Kidney epithelial cell (primary cell): ENCODE measurements around the gene ZAP70. TPM values are rescaled to one million over a fixed set of nuclear protein-coding genes. Genes with fewer than 3 reads are reported as not detected.

ENCODE experiments used
- DNase-seq: peaks from one replicate; pipeline ENCODE4 v3.0.0-alpha.2; 2010; ENCODE audit warnings: low read depth
- H3K27me3 ChIP-seq: 2 replicates; pipeline ENCODE4 v1.6.0; 2011; ENCODE audit warnings: low read length; ENCODE audit not compliant: control insufficient read depth, insufficient read depth
- H3K36me3 ChIP-seq: 2 replicates; pipeline ENCODE4 v1.5.1; 2011; ENCODE audit warnings: low read length; ENCODE audit not compliant: control insufficient read depth, insufficient read depth
- H3K4me3 ChIP-seq: 2 replicates; pipeline ENCODE4 v1.5.1; 2011; ENCODE audit warnings: low read depth, mild to moderate bottlenecking, control low read depth, low read length
- total RNA-seq: library from RNA; depleted of rRNA; stranded (reverse); fragments of >200 nt; gene quantifications from 2 replicates; pipeline ENCODE4 v1.2.3, GENCODE V29; 2015
- TF ChIP-seq, protein P1 (sequence below): IDR thresholded peaks from 2 replicates; pipeline ENCODE4 v1.5.1; 2011; ENCODE audit warnings: mild to moderate bottlenecking, moderate library complexity, low read length, control low read depth, inconsistent platforms; ENCODE audit not compliant: insufficient read depth, poor library complexity, severe bottlenecking

The ZAP70 gene
- total RNA-seq, 1 donor from 2014 or later: not detected

DNA sequence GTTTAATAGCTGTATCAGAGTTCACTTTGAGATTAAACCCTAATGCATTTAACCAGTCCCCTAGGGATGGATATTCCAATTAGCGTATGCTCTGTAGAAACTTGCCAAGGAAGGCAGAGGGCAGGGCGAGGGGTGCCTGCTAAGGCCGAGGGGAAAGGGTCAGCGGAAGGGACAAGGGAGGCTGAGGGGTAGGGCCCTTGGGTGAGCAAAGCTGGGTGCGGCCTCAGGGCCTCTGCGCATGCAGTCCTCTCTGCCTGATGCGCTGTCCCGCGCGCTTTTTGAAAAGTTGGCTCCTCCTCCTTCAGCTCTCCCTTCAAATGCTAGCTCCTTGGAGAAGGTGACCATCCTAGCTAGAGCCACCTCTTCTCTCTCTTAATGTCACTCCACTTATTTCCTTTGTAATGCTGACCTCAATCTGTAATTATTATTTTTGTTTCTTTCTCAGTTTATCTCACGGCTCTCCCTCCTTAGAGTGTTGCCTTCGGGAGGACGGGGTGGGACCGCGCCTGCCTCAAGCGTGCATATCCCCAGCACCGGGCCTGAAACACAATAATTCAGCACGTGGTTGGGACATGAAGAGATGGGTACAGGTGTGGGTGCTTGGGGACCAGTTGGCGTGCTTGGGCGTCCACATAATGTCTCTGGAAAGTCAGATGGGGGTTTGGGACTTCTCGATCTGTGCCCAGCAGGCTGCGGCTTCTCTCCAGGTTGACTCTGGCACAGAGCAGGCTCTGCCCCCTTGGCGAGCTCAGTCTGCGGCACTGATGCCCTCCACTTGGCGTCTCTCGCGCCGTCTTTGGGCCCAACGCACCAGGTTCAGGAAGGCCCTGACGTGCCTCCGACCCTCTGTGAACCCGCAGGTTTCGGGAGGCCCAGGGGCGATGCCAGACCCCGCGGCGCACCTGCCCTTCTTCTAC, 10.0 kb downstream of the ZAP70 start:
- Histone ChIP-seq H3K36me3 (no peaks in the 10 kb centered on the region), H3K4me3 (no peak overlapping the region), H3K27me3 (peaks cover 12% of the 10 kb centered on the region)
- no peak for DNase-seq
- TF ChIP-seq, protein P1, sequence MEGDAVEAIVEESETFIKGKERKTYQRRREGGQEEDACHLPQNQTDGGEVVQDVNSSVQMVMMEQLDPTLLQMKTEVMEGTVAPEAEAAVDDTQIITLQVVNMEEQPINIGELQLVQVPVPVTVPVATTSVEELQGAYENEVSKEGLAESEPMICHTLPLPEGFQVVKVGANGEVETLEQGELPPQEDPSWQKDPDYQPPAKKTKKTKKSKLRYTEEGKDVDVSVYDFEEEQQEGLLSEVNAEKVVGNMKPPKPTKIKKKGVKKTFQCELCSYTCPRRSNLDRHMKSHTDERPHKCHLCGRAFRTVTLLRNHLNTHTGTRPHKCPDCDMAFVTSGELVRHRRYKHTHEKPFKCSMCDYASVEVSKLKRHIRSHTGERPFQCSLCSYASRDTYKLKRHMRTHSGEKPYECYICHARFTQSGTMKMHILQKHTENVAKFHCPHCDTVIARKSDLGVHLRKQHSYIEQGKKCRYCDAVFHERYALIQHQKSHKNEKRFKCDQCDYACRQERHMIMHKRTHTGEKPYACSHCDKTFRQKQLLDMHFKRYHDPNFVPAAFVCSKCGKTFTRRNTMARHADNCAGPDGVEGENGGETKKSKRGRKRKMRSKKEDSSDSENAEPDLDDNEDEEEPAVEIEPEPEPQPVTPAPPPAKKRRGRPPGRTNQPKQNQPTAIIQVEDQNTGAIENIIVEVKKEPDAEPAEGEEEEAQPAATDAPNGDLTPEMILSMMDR: no peak

DNA sequence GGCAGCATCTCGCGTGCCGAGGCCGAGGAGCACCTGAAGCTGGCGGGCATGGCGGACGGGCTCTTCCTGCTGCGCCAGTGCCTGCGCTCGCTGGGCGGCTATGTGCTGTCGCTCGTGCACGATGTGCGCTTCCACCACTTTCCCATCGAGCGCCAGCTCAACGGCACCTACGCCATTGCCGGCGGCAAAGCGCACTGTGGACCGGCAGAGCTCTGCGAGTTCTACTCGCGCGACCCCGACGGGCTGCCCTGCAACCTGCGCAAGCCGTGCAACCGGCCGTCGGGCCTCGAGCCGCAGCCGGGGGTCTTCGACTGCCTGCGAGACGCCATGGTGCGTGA, 10.7 kb downstream of the ZAP70 start:
- TF ChIP-seq, protein P1: no peak
- Histone ChIP-seq H3K36me3 (no peaks in the 10 kb centered on the region), H3K4me3 (no peak overlapping the region), H3K27me3 (peaks cover 12% of the 10 kb centered on the region)
- no peak for DNase-seq

DNA sequence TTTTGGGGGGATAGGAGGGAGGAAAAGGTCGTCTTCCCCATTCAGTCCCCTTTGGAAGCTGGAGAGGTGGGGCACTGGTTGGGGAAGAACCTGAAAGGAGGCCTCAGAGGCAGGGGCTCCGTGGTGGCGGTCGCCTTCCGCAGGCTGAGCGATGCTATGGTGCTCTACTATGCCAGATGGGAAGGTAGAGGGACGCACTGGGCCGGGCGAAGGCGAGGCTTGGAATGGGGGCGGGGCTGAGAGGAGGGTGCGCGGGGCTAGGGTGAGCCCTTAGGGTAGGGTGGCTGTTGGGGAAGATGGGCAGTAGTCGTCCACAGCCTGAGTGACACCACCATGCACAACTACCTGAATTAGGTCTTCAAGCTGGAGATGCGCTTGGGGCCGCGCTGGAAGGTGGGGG, 11.1 kb downstream of the ZAP70 start:
- DNase-seq: no peak
- peaks cover 12% of the 10 kb centered on the region for H3K27me3 ChIP-seq
- no peaks in the 10 kb centered on the region for H3K36me3 ChIP-seq
- TF ChIP-seq, protein P1: no peak
- H3K4me3 ChIP-seq: no peak overlapping the region

DNA sequence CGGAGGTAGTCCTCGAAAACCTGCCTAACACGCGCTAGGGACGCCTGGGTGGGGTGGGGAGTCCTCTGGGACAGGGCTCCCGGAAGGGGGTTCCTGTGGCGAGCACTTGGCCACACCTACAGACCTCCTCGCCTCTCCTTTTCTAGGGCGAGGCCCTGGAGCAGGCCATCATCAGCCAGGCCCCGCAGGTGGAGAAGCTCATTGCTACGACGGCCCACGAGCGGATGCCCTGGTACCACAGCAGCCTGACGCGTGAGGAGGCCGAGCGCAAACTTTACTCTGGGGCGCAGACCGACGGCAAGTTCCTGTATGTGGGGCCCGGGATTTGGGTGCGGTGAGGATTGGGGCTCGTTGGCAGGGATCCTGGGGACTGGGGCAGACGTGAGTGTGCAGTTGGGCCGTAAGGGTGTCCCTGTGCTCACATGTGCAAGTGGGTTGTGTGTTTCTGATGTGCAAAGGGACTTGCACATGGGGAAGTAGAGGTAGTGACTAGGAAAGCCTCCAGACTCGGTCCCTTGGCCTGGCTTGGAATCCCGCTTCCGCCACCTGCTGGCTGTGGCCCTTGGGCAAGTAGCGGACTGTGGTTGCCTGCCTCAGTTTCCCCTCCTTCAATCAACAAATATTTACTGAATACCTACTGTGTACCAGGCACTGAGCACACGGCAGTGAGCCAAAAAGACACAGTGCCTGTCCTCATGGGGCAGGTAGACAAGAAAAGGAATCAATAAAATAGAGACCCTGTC, 11.7 kb downstream of the ZAP70 start:
- TF ChIP-seq, protein P1: no peak
- H3K4me3 ChIP-seq: no peak overlapping the region
- peaks cover 12% of the 10 kb centered on the region for H3K27me3 ChIP-seq
- DNase-seq: no peak
- no peaks in the 10 kb centered on the region for H3K36me3 ChIP-seq

DNA sequence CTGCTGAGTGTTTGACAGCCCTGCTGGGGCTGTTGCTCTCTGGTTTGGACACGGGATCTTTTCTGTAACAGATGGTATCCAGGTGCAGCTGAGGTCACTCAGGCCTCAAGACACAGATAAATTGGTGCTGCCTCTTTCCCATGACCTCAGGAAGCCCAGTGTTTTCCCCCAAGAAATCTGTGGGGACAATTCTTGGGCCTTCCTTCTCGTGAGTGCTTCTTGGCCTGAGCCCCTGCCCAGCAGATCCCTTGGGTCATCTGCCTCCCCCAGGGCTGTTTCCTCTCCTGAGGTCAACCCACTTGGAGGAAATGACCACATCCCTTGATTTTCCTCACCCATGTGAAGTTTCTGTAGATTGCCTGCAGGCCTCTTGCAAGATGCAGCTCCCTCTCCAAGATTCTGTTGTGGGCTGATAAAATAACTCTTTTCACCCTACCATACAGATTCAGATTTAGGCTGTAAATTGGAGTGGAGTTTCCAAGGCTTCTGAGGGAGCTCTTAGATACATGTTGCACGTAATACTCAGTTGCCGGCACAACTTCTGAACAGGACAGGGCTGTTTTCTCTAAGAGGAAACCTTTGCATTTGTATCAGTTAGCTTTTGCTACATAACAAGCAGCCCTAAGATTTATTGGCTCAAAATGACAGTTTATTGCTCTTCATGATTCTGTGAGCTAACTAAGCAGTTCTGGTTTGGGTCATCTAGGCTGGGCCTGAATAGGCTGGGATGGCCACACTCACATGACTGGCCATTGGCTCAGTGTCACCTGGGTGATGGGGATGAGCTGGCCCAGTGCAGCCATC, 13.1 kb downstream of the ZAP70 start:
- TF ChIP-seq, protein P1: no peak
- Histone ChIP-seq H3K27me3 (peaks cover 12% of the 10 kb centered on the region), H3K4me3 (no peak overlapping the region), H3K36me3 (no peaks in the 10 kb centered on the region)
- no peak for DNase-seq
